GM18870 (cell line): Measurements from ENCODE around the gene CAMSAP2.

ENCODE experiments used
- ATAC-seq: cut with Tn5 transposase; IDR thresholded peaks from one replicate; pipeline ENCODE4 v1.9.1; 2021; ENCODE audit warnings: moderate library complexity; ENCODE audit not compliant: unreplicated experiment

CAMSAP2 gene

DNA sequence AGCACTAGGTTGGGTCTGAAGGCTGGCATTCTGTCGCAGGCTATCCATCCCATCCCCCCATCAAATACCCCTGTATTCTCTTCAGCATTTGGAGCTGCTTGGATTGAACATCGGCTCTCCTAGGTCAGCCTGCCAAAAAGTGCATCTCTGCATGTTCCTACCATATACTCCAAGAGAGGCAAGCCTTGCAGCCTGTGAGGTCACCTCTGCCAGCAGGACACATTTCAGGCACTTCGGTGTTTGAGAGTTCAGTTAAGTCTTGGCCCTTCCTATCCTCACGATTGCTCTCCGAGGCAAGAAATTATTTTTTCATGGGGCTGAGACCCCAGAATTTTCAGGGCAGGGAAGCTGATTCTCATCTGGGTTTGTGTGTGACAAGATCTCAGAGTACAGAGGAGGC, 136.7 kb downstream of the CAMSAP2 start:
- no peak for ATAC-seq

DNA sequence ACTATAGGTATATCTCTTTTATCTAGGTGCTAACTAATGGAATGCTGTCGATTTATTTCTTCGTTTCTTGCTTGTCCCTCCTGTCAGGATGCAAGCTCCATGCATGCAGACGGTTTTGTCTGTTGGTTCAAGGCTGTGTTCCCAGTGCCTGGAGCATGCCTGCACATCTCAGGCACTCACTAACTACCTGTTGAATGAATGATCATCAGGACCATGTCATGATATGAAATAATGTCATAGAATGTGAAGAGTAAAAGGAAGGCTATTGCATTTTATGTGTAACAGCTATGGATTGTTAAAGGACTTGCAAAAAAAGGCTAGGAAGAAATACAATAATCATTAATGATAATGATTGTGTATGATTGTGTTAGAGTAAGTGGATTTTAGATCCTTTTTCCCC, 138.3 kb downstream of the CAMSAP2 start:
- no peak for ATAC-seq

DNA sequence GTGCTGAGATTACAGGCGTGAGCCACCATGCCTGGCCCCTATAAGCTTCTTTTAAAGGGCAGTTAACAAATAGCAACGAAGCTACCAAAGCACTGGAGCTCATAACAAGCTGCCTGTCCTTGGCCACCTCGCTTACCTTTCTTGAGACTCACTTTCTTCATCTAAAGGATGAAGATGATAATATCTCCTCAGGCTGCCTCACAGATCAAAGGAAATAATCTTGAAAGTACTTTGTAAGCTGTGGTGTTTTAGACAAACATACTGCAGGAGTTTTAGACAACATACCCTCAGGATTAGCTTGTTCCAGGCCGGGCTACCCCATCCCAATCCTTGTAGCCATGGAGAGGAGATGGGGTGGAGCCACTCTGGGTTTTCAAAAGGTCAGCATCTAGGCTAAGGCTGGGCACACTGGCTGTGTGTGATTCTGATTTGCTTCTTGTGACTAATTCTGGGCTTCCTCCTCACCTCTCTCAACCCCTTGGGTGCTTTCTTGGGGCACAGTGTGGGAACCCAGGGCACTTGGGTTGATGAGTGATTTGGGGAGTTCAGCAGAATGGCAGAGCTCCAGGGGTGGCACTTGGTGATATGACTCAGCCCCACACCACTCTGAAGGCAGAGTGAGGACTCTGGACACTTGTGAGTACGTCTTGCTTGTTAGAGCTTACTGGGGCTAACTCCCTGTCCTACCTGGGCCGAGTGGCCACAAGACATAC, 139.3 kb downstream of the CAMSAP2 start:
- ATAC-seq = peak; percentile 85

DNA sequence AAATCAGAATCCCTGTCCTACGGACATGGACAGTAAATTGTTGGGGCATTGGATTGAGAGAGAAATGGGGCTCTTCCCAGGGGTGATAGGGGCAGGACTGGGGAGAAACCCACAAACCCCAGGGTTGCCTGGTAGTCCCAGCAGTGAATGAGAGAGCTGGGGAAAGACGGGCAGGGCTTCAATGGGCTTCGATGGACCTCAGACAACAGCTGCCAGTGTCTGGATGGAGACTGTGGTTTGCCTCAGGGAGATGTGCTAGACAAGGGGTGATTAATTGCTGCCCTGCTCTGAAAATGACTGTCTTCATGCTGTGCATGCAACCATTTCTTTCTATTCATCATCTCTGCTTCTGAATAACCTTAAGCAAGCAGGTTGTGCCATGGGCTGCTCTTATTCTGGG, 141.5 kb downstream of the CAMSAP2 start:
- peak; percentile 82 for ATAC-seq

DNA sequence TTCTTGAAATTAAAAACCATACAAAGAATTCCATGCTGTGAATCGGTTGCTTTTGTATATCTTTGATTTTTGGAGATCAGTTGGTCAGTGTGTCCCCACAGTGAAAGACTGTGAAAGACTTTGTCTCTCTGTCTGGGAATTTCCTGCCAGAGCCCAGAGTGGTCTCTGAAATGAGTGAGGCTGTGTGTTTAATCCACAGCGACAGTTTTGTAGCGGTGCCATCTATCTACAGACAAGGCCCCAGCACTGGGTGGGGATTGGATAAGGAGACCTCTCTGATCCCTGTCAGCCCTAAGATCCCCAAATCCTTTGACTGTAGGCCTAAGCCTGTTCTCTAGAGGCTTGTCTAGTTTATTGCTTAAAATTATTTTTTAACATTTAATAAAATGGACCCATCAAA, 144.4 kb downstream of the CAMSAP2 start:
- no peak for ATAC-seq

DNA sequence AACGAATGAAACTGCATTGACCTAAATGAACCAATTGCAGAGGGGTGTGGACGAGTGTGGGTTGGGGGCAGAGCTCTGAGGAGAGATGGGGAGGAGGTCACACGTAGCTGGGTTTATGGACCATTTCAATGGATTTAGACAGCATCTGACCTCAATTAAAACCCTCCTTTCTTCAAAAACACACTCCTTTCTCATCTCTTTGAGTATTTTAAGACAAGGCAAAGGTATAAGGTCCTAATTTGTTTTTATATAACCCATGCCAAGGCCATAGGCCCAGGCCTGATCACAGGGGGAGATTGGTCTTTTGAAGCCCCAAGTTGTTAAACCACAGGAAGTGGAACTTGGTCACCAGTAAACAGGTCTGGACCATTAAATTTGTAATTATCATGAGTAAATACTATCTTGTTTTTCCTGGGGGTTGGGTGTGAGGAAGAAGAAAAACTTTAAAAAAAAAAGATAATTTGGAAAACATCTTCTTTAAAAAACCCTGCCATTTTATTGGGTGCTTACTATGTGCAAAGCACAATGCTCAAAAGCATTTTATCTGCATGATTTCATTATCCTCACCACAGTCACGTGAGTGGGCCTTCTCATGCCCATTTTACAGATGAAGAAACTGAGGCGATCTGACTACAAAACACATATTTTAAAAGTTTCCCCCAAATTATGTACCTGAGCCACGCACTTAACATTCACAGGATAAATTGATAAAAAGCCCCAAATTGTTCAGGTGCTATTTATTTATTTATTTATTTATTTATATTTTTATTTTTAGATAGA, 147.1 kb downstream of the CAMSAP2 start:
- no peak for ATAC-seq

DNA sequence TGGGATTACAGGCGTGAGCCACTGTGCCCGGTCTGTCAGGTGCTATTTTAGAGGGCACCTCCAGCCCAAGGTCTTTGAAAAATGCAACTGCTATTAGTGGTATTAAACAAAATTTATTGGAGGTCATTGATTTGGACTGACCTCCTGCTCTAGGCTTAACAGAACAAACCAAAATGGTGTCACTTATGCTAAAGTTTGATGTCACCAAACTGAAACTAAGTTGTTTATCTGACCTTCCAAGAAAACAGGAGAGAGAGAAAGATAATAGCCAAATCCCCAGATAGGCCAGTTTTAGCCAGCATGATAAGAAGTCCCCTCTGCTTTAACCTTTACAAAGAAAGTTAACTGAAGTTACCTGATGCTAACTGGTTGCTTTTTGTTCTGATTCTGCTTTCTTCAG, 147.9 kb downstream of the CAMSAP2 start:
- ATAC-seq = no peak

DNA sequence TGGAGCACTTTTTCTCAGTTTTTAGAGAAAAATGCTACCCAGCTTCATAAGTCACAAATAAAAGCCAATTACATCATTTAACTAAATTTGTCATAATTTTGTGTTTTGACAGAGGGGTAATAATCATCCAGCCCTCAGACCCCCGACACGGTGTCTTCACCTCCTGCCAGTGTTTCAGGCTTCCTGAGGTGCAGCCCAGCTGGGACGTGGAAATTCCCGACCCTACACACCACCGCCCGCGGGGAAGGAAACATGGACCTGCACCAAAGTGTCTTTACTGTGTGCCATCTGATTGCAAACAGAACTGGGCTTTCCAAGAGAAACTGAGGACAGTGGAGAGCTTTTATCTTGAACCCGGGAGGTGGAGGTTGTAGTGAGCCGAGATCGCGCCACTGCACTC, 148.3 kb downstream of the CAMSAP2 start:
- ATAC-seq = no peak

DNA sequence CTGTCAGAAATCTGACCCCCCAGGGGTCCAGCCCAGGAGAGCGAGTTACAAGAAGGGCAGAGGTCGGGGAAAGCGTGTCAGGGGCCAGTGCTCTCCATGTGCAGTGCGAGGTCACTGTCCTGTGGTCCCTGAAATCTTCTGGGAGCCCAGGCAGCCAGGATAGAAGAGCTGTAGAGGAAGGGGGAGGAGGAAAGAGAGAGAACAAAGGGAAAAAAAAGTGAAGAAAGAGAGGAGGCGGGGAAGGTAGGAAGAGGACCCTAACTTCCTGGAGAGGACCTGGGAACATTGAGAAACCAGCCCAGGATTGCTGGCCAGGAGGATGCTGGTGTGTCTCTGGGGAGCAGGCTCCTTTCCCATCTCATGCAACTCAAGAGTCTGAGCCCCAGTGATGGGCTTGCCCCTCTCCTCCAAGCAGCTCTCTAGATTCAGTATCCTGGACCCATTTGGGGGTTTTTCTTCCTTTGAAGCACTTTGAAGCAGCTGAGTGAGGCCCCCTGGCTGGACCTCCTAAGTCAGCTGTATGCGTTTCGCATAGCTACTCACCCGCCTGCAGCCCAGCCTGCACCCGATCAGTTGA, 149.2 kb downstream of the CAMSAP2 start:
- no peak for ATAC-seq

DNA sequence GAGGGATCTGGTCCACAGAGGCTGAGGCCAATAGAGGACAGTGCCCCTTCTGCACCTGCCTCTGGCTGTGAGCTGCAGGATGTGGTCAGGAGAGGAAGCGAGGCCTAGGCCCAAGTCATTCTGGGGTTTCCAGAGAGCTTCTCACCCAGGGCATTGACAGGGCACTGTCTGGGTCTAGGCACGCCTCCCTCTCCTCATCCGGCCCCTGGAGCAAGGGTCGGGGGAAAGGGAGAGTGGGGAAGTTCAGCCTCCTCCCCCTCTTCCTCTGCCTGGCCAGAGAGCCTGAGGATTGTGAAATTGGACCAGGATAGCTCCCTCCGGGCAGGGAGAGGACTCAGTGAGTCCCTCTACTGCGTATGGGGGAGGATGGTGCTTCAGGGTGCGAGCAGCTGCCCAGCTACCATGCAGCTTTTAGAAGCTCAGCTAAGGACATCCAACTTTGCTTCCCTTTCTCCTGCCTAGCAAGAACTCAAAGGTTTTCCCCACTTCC, 149.7 kb downstream of the CAMSAP2 start:
- peak; percentile 93 for ATAC-seq

DNA sequence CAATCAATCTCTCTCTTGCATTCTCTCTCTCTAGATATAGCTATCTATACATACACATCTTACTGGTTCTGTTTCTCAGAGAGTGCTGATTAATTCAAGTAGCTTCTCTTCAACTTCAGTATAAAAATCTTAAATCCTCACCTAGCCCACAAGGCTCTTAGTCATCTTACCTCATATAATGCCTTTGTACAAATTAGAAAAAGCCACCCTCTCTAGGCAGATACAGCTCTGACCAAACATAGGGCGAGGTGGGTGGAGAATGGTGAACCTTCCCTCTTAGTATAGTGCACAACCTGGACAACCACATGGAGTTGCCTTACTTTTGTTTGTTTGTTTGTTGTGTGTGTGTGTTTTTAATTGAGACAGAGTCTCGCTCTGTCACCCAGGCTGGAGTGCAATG, 150.9 kb downstream of the CAMSAP2 start:
- ATAC-seq = no peak

DNA sequence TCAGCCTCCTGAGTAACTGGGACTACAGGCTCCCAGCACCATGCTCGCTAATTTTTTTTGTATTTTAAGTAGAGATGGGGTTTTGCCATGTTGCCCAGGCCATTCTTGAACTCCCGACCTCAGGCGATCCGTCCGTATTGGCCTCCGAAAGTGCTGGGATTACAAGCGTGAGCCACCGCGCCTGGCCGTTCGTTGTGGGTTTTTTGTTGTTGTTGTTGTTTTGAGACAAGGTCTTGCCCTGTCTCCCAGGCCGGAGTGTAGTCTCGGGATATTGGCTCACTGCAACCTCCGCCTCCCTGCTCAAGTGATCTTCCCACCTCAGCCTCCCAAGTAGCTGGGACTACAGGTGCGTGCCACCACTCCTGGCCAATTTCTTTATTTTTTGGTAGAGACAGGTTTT, 151.3 kb downstream of the CAMSAP2 start:
- no peak for ATAC-seq

DNA sequence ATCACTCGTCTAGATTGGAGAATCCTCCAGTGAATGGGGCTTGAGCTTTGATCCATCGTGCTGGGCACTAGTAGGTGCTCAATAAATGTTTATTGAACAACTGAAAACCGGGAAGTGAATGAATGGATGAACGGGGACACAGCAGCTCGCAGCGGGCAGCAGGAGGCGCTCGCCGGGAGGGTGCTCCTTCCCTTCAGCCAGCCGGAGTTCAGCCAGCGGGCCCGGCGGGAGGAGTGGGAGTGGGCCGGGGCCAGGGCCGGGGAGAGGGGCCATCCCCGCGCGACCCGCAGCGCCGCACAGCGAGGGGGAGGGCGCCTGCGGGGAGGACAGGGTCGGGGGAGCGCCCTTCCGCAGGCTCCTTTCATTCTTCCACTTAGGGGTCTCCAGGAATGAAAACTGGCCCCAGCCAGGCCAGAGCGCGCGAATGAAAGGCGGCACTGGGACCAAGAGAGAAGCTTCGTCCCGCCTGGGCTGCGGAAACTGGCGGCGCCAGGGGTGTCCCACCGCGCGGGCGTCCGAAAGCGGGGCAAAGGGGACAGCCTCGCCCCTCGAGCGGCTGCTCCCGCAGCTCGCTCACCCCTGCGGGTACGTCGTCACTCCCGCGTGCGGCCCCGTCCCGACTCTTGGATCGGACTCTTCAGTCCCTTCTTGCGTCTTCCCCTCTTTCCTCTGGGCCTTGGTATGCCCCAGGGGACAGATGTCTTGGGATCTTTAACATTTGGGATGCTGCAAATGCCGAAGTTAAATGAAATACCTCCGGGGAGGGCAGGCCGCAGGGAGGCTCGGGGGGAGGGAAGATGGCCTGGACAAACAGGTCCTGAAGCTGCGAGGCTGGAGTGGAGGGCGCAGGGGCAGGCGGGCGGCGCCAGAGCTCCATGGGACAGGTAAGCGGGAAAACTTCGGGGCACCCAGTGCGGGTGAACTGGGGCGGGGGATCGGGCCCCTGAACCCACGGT, 152.4 kb downstream of the CAMSAP2 start:
- no peak for ATAC-seq

DNA sequence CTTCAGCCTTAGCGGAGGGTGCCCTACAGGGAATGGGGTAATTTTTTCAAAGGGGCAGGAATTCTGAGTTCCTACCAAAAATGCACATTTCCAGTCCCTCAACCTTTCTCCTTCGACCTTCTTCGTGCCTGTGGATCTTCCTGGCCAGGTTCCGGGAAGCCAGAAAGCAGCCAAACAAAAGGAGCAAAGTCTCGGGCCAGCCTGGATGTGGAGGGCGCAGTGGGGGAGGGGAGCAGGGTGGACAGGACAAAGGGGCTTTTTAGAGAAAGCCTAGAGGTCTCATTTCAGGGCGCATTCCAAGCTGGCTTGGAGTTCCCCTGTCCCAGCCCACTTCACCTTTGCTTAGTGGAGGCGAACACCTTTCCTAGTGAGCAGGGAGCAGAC, 153.1 kb downstream of the CAMSAP2 start:
- no peak for ATAC-seq

DNA sequence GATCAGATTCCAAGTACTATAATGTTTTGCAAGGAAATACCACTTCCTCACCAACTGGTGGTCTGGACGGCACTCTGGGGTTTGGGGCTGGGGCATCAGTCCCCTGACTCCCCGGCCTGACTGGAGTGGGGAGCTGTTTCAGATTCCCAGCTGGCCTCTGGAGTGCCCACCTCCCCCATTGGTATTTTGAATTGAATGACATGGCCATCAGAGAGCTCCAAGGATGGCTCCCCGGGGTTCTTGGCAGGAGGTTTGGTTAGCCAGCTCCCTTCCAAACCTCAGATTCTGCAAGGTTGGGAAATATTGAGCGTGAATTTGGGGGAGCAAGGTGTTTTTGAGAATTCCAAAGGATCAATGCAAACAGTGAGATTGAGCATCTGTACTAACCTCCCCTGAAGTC, 153.9 kb downstream of the CAMSAP2 start:
- no peak for ATAC-seq

DNA sequence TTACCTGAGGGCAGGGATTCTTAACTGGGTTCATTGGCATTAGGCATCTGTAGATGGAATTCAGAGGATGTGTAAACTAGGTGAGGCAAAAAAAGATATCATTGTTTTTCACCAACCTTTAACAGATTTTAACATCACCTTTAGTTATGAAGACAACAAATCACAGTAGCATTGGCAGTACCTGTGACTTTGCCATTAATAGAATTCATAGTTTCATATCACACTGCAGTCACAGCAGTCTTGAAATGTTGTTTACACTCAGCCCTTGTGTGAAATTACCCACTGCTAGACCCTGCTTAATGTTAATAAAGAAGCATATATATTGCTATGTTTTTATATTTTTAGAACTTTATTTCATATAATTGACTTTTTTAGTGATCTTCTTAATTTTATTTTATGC, 154.3 kb downstream of the CAMSAP2 start:
- ATAC-seq = no peak

DNA sequence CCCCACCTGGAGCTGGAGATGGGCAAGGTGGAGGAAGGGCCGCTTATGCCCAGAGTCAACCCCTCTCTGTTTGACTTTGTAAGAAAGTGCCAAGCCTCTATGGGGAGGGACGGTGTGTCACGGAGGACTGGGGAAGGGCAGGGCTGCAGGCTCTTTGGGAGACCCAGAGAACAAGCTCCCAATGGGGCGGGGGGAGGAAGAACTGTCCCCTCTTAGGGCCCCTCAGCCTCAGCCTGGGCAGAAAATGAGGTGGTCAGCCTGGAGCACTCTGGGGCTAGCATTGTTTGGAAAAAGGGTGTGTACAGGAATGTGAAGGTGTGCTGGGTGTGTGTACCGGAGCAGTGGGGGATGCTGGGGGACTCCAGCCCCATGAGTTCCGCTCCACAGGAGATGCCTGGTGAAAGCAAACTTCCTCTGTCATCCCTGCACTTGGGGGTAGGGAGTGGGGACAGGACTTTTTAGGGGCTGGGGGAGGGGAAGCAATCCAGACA, 154.8 kb downstream of the CAMSAP2 start:
- no peak for ATAC-seq

DNA sequence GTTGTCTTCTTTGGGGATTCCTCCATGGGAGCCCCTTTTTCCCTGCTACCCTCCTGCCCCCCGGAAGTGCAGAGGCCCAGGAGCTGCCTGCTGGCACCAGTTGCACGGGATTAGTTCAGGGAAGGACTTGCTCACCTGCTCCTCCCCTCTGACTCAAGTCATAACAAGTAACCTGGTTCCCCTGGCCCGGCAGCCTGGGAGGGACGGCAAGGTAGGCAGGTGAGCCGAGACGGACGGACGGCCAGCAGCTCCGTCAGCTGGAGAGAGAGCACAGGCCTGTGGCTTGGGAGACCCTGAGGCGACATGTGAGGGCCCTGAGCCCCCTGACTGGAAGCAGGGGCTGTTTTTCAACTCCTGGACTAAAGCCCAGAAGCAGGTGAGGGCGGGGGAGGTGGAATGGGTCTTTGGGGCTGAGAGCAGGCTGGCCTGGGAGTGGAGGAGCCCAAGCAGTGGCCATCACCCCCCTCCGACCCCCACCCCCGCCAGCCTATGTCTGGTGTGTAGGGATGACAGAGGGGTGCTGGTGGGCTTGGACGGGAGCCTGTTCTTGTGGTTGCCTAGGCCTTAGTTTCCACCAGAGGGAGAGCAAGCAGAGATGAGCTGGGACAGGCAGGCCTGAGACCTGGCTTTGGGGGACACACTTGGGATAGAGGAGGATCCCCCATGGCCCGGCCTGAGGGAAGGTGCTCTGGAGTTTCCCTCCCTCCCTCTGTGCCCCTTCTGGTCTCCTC, 156.2 kb downstream of the CAMSAP2 start, which contains the start of gene INAVA:
TSS of gene INAVA (plus strand) at position 189 of the 731 bp plus-strand sequence. CDS start 3,501 bp downstream, outside the sequence.
- ATAC-seq = no peak

DNA sequence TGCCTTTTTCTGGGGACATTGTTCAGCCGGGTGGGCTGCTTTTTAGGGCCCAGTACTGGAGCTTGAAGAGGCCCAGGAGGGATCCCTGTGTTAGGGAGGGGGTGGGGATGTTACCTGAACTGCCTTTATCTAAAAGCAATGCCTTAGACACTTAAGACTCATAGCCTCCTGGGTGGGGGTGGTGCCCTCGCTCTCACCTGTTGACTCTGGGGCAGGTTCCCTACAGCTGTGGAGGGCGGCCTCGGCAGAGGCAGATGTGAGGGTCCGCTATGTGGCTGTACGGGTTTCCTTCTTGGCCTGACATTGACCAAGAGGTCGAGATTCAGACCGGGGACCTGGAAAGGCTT, 156.7 kb downstream of the CAMSAP2 start:
- no peak for ATAC-seq
